ENCODE measurements around the gene IFT81.

Gene IFT81

GRCh38 chr12:110245369-110245772 is 121.2 kb downstream of the IFT81 start:
- H4K20me1 ChIP-seq (ENCODE audit: insufficient read depth, low read length), result no peaks in the 10 kb centered on the region
- H3K9ac ChIP-seq (ENCODE audit: low read depth, low read length), result no peak overlapping the region
- no peak overlapping the region for H3K4me2 ChIP-seq (ENCODE audit: insufficient read depth, low read length)
- H2AFZ ChIP-seq (ENCODE audit: low read depth, low read length), result no peak overlapping the region
- peak; percentile 38 for DNase-seq
- no peak for TF ChIP-seq EZH2 (IDR thresholded peaks at IDR 0.05; ENCODE audit: borderline replicate concordance, low read depth, low read length, severe bottlenecking)
- peak; percentile 63 for TF ChIP-seq CTCF (IDR thresholded peaks at IDR 0.05; ENCODE audit: borderline replicate concordance, extremely low read depth, low read length, poor library complexity, severe bottlenecking)
- no peaks in the 10 kb centered on the region for H3K36me3 ChIP-seq (ENCODE audit: insufficient read depth, low read length)
- H3K4me3 ChIP-seq (ENCODE audit: low read depth in 1 of 2, low read length in 2 of 2), result no peak overlapping the region
- ATAC-seq (ENCODE audit: insufficient read depth, low read depth), result peak; percentile 73
- H3K79me2 ChIP-seq (ENCODE audit: insufficient read depth, low read length), result no peaks in the 10 kb centered on the region
- no peak overlapping the region for H3K27ac ChIP-seq (ENCODE audit: low read length)
- no peaks in the 10 kb centered on the region for H3K4me1 ChIP-seq (ENCODE audit: insufficient read depth, low read length)
- no peaks in the 10 kb centered on the region for H3K9me3 ChIP-seq (ENCODE audit: insufficient read depth, low read length, severe bottlenecking)
- H3K27me3 ChIP-seq (ENCODE audit: insufficient read depth, low read length, poor library complexity), result no peaks in the 10 kb centered on the region

- Histone ChIP-seq H3K79me2 (ENCODE audit: insufficient read depth, low read length) (no peaks in the 10 kb centered on the region), H3K36me3 (ENCODE audit: insufficient read depth, low read length) (no peaks in the 10 kb centered on the region), H3K4me3 (ENCODE audit: low read depth in 1 of 2, low read length in 2 of 2) (no peak overlapping the region), H2AFZ (ENCODE audit: low read depth, low read length) (no peak overlapping the region), H3K9me3 (ENCODE audit: insufficient read depth, low read length, severe bottlenecking) (no peaks in the 10 kb centered on the region), H4K20me1 (ENCODE audit: insufficient read depth, low read length) (no peaks in the 10 kb centered on the region), H3K27me3 (ENCODE audit: insufficient read depth, low read length, poor library complexity) (no peaks in the 10 kb centered on the region), H3K27ac (ENCODE audit: low read length) (no peak overlapping the region), H3K4me2 (ENCODE audit: insufficient read depth, low read length) (no peak overlapping the region), H3K9ac (ENCODE audit: low read depth, low read length) (no peak overlapping the region), H3K4me1 (ENCODE audit: insufficient read depth, low read length) (no peaks in the 10 kb centered on the region)
- DNase-seq, result no peak
- no peak for ATAC-seq (ENCODE audit: insufficient read depth, low read depth)
- TF ChIP-seq EZH2 (IDR thresholded peaks at IDR 0.05; ENCODE audit: borderline replicate concordance, low read depth, low read length, severe bottlenecking) (no peak), CTCF (IDR thresholded peaks at IDR 0.05; ENCODE audit: borderline replicate concordance, extremely low read depth, low read length, poor library complexity, severe bottlenecking) (no peak)
Measured at GRCh38 chr12:110246636-110247339, 122.6 kb downstream of the IFT81 start.

GRCh38 chr12:110247340-110248095 is 123.4 kb downstream of the IFT81 start:
- ATAC-seq (ENCODE audit: insufficient read depth, low read depth) (no peak), DNase-seq (no peak)
- Histone ChIP-seq H3K9ac (ENCODE audit: low read depth, low read length) (no peak overlapping the region), H3K27me3 (ENCODE audit: insufficient read depth, low read length, poor library complexity) (no peaks in the 10 kb centered on the region), H3K4me1 (ENCODE audit: insufficient read depth, low read length) (no peaks in the 10 kb centered on the region), H3K27ac (ENCODE audit: low read length) (no peak overlapping the region), H3K36me3 (ENCODE audit: insufficient read depth, low read length) (no peaks in the 10 kb centered on the region), H3K4me2 (ENCODE audit: insufficient read depth, low read length) (no peak overlapping the region), H2AFZ (ENCODE audit: low read depth, low read length) (no peak overlapping the region), H3K4me3 (ENCODE audit: low read depth in 1 of 2, low read length in 2 of 2) (no peak overlapping the region), H4K20me1 (ENCODE audit: insufficient read depth, low read length) (no peaks in the 10 kb centered on the region), H3K79me2 (ENCODE audit: insufficient read depth, low read length) (no peaks in the 10 kb centered on the region), H3K9me3 (ENCODE audit: insufficient read depth, low read length, severe bottlenecking) (no peaks in the 10 kb centered on the region)
- no peak for TF ChIP-seq CTCF (IDR thresholded peaks at IDR 0.05; ENCODE audit: borderline replicate concordance, extremely low read depth, low read length, poor library complexity, severe bottlenecking)
- TF ChIP-seq EZH2 (IDR thresholded peaks at IDR 0.05; ENCODE audit: borderline replicate concordance, low read depth, low read length, severe bottlenecking), result no peak

All from DND-41 (cell line).